H1 (cell line): Measurements from ENCODE around the gene MAPRE2.

Experiments used
- BACH1 ChIP-seq: IDR thresholded peaks from 2 replicates; pipeline ENCODE4 v1.6.1; 2012; ENCODE audit warnings: low read length, improper control_type of control experiment
- CEBPB ChIP-seq: IDR thresholded peaks from 2 replicates; pipeline ENCODE4 v1.6.1; 2012; ENCODE audit warnings: low read depth, low read length
- EP300 ChIP-seq, 2 experiments: IDR thresholded peaks; 1 replicate in 1 of 2; 2 replicates in 1 of 2; pipeline ENCODE4 v1.6.1; 2011 to 2012; ENCODE audit warnings: low read depth in 2 of 2, low read length in 2 of 2, mild to moderate bottlenecking in 2 of 2, borderline replicate concordance in 1 of 2, inconsistent platforms in 1 of 2, moderate library complexity in 1 of 2
- EZH2 ChIP-seq: fragments of 200-600 bp; sonication (generic); IDR thresholded peaks from 2 replicates; pipeline ENCODE4 v1.7.1; 2012; ENCODE audit warnings: low read depth, mild to moderate bottlenecking, moderate library complexity, low read length, inconsistent platforms; ENCODE audit not compliant: severe bottlenecking
- MAFK ChIP-seq: IDR thresholded peaks from 2 replicates; pipeline ENCODE4 v1.6.1; 2012; ENCODE audit warnings: low read depth, mild to moderate bottlenecking, improper control_type of control experiment, low read length
- POLR2A ChIP-seq, 2 experiments: IDR thresholded peaks; 1 replicate in 1 of 2; 2 replicates in 1 of 2; pipeline ENCODE4 v1.6.1; 2011; ENCODE audit warnings: low read depth in 2 of 2, low read length in 2 of 2, mild to moderate bottlenecking in 2 of 2; ENCODE audit errors: control extremely low read depth in 1 of 2
- SAP30 ChIP-seq: fragments of 300-600 bp; sonication (generic); IDR thresholded peaks from 2 replicates; pipeline ENCODE4 v1.7.1; 2012; ENCODE audit warnings: low read length, moderate library complexity, mild to moderate bottlenecking, inconsistent platforms; ENCODE audit not compliant: insufficient read depth, insufficient replicate concordance
- SIN3A ChIP-seq, 2 experiments: IDR thresholded peaks in 1 of 2; conservative IDR thresholded peaks in 1 of 2; 2 replicates each; pipeline ENCODE4 v1.6.1; 2011 to 2012; ENCODE audit warnings: low read length in 2 of 2, improper control_type of control experiment in 1 of 2, low read depth in 1 of 2, mild to moderate bottlenecking in 1 of 2
- ZNF274 ChIP-seq: IDR thresholded peaks from 2 replicates; pipeline ENCODE4 v1.7.0; 2012; ENCODE audit warnings: low read length, borderline replicate concordance; ENCODE audit errors: extremely low read depth
- TF ChIP-seq, protein P1 (sequence below), 3 experiments: IDR thresholded peaks; 1 replicate in 2 of 3; 2 replicates in 1 of 3; pipeline versions ENCODE4 v1.5.1 to v1.6.1; 2011; ENCODE audit warnings: low read length in 3 of 3, mild to moderate bottlenecking in 3 of 3, inconsistent platforms in 2 of 3, low read depth in 1 of 3, moderate library complexity in 1 of 3; ENCODE audit not compliant: insufficient read depth in 1 of 3; ENCODE audit errors: control extremely low read depth in 1 of 3
- TF ChIP-seq, protein P2 (sequence below): IDR thresholded peaks from 2 replicates; pipeline ENCODE4 v1.6.1; 2011; ENCODE audit warnings: low read depth, mild to moderate bottlenecking, low read length; ENCODE audit not compliant: insufficient read depth

DNA sequence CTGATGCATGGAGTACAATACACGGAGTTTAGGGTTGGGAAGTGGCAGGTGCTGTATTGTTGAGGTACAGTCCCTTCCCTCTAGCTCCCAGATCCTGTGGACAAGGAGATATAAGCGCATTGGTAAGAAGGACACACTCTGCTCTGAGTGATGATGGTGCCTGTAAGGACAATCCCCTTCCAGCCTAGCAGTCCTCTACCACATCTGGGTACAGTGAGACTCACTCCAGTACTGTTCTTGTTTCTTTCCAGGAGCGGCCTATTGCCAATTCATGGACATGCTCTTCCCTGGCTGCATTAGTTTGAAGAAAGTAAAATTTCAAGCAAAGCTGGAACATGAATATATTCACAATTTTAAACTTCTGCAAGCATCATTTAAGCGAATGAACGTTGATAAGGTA, 56.0 kb downstream of the MAPRE2 start:
- TF ChIP-seq MAFK (no peak), EZH2 (no peak), BACH1 (no peak), ZNF274 (no peak), CEBPB (no peak), EP300 (IDR thresholded peaks at IDR 0.05; ENCODE audit: borderline replicate concordance in 1 of 2, low read depth in 2 of 2, low read length in 2 of 2) (no peak), POLR2A (IDR thresholded peaks at IDR 0.05; ENCODE audit: control extremely low read depth in 1 of 2, low read depth in 2 of 2, low read length in 2 of 2) (no peak), SAP30 (no peak), SIN3A (conservative IDR thresholded peaks at IDR 0.05 in 1 of 2, IDR thresholded peaks at IDR 0.05 in 1 of 2; ENCODE audit: low read depth in 1 of 2, low read length in 2 of 2) (no peak)
- TF ChIP-seq, protein P1, sequence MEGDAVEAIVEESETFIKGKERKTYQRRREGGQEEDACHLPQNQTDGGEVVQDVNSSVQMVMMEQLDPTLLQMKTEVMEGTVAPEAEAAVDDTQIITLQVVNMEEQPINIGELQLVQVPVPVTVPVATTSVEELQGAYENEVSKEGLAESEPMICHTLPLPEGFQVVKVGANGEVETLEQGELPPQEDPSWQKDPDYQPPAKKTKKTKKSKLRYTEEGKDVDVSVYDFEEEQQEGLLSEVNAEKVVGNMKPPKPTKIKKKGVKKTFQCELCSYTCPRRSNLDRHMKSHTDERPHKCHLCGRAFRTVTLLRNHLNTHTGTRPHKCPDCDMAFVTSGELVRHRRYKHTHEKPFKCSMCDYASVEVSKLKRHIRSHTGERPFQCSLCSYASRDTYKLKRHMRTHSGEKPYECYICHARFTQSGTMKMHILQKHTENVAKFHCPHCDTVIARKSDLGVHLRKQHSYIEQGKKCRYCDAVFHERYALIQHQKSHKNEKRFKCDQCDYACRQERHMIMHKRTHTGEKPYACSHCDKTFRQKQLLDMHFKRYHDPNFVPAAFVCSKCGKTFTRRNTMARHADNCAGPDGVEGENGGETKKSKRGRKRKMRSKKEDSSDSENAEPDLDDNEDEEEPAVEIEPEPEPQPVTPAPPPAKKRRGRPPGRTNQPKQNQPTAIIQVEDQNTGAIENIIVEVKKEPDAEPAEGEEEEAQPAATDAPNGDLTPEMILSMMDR (IDR thresholded peaks at IDR 0.05; ENCODE audit: control extremely low read depth in 1 of 3, insufficient read depth in 1 of 3, low read depth in 1 of 3, low read length in 3 of 3): no peak
- TF ChIP-seq, protein P2, sequence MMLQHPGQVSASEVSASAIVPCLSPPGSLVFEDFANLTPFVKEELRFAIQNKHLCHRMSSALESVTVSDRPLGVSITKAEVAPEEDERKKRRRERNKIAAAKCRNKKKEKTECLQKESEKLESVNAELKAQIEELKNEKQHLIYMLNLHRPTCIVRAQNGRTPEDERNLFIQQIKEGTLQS: no peak
